HEK293 (cell line): ENCODE measurements around the gene CSMD2.

ENCODE experiments used
- BCL6B ChIP-seq: fragments of 450-650 bp; formaldehyde crosslinking; IDR thresholded peaks from 2 replicates; pipeline ENCODE4 v1.5.1; 2017; ENCODE audit warnings: missing biosample characterization, missing genetic modification characterization
- CTCF ChIP-seq: fragments of 450-650 bp; formaldehyde crosslinking; IDR thresholded peaks from 2 replicates; pipeline ENCODE4 v1.5.1; 2016; ENCODE audit warnings: missing biosample characterization, missing genetic modification characterization
- SALL2 ChIP-seq: fragments of 450-650 bp; formaldehyde crosslinking; IDR thresholded peaks from 2 replicates; pipeline ENCODE4 v1.5.0; 2017; ENCODE audit warnings: missing biosample characterization, mild to moderate bottlenecking, missing genetic modification characterization, borderline replicate concordance
- YY1 ChIP-seq: fragments of 450-650 bp; formaldehyde crosslinking; IDR thresholded peaks from 2 replicates; pipeline ENCODE4 v1.5.1; 2018; ENCODE audit warnings: missing biosample characterization, missing genetic modification characterization
- ZNF133 ChIP-seq: fragments of 450-650 bp; formaldehyde crosslinking; IDR thresholded peaks from 2 replicates; pipeline ENCODE4 v1.5.1; 2016; ENCODE audit warnings: missing biosample characterization, missing genetic modification characterization
- ZNF146 ChIP-seq: fragments of 450-650 bp; formaldehyde crosslinking; IDR thresholded peaks from 2 replicates; pipeline ENCODE4 v1.5.1; 2016; ENCODE audit warnings: missing biosample characterization, missing genetic modification characterization
- ZNF518A ChIP-seq: fragments of 450-650 bp; formaldehyde crosslinking; conservative IDR thresholded peaks from 2 replicates; pipeline ENCODE4 v1.5.1; 2016; ENCODE audit warnings: low read depth, missing biosample characterization, missing genetic modification characterization
- ZNF558 ChIP-seq: fragments of 450-650 bp; formaldehyde crosslinking; IDR thresholded peaks from 2 replicates; pipeline ENCODE4 v1.5.1; 2016; ENCODE audit warnings: missing biosample characterization, missing genetic modification characterization
- ZNF610 ChIP-seq: fragments of 450-650 bp; formaldehyde crosslinking; IDR thresholded peaks from 2 replicates; pipeline ENCODE4 v1.5.1; 2016; ENCODE audit warnings: missing biosample characterization, missing genetic modification characterization, borderline replicate concordance
- ZNF664 ChIP-seq: fragments of 450-650 bp; formaldehyde crosslinking; IDR thresholded peaks from 2 replicates; pipeline ENCODE4 v1.5.1; 2016; ENCODE audit warnings: missing biosample characterization, missing genetic modification characterization
- ZNF843 ChIP-seq: fragments of 450-650 bp; formaldehyde crosslinking; IDR thresholded peaks from 2 replicates; pipeline ENCODE4 v1.5.1; 2016; ENCODE audit warnings: missing biosample characterization, missing genetic modification characterization

- TF ChIP-seq YY1 (tag by site-specific recombination), result no peak
- no peak for TF ChIP-seq SALL2 (tag by site-specific recombination)
- TF ChIP-seq CTCF, result no peak
- TF ChIP-seq ZNF843 (tag by site-specific recombination), result no peak
- no peak for TF ChIP-seq BCL6B
- TF ChIP-seq ZNF133, result no peak
- no peak for TF ChIP-seq ZNF664 (tag by site-specific recombination)
- TF ChIP-seq ZNF558 (tag by site-specific recombination), result no peak
- TF ChIP-seq ZNF146 (tag by site-specific recombination), result no peak
- no peak for TF ChIP-seq ZNF610 (tag by site-specific recombination)
- no peak for TF ChIP-seq ZNF518A (tag by site-specific recombination)
Measured at GRCh38 chr1:33943978-33944377, 221.1 kb downstream of the CSMD2 start.
